ENCODE results near the gene SNTA1.

DNA sequence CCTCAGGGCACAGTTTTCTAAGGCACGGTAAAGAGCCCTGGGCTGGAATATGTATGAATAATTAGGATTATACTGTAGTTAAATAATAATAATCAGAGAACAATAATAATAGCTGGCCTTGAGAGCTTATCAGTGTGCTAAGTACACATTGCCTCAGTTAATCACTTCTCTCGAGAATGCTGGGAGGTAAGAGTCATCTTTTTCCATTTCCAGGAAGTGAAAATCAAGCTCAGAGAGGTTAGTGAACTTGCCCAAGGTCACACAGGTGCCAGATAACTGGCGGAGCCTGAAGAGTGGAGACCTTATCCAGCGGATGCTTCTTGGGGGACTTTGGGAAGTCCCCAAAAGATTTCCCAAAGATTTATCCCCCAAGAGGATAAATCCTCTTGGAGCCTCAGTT is 26.9 kb upstream of the SNTA1 start:
- TF ChIP-seq EP300 (IDR thresholded peaks at IDR 0.05) = no peak
- TF ChIP-seq, protein P1, sequence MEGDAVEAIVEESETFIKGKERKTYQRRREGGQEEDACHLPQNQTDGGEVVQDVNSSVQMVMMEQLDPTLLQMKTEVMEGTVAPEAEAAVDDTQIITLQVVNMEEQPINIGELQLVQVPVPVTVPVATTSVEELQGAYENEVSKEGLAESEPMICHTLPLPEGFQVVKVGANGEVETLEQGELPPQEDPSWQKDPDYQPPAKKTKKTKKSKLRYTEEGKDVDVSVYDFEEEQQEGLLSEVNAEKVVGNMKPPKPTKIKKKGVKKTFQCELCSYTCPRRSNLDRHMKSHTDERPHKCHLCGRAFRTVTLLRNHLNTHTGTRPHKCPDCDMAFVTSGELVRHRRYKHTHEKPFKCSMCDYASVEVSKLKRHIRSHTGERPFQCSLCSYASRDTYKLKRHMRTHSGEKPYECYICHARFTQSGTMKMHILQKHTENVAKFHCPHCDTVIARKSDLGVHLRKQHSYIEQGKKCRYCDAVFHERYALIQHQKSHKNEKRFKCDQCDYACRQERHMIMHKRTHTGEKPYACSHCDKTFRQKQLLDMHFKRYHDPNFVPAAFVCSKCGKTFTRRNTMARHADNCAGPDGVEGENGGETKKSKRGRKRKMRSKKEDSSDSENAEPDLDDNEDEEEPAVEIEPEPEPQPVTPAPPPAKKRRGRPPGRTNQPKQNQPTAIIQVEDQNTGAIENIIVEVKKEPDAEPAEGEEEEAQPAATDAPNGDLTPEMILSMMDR (IDR thresholded peaks at IDR 0.05) = no peak
